ENCODE results near the gene CDH12. TPM values are rescaled to one million over a fixed set of nuclear protein-coding genes. Genes with fewer than 3 reads are reported as not detected.
"Not testable (repeated sequence)": the region's sequence is repeated elsewhere in the genome, so short reads cannot be mapped to it uniquely, and the experiment has no call there.

CDH12 gene
- total RNA-seq, 4 donors from 2014 or later: 0.38 to 2.8 (median 0.94) TPM

DNA sequence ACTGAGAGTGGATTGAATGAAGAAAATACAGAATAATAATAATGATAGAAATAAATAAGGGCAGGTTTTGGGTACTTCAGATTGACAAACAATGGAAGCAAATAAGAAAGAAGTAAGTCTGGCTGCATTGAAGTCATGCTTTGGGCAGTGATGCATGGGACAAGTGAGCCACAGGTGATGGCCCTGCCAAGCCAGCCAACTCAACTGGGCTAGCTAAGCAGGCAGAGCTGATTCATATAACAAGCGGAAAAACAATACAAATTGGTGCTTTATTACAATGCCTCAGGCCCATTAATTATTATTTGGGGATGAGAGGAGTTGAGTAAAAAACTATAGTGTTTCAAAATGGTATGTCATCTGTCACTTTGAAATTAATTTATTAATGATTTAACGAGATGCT lies 502.0 kb downstream of the CDH12 start:
- DNase-seq (ENCODE audit: low spot score in 2 of 2): no peak
- H3K27ac ChIP-seq: no peak overlapping the region
- no peak overlapping the region for H3K4me3 ChIP-seq
- no peaks in the 10 kb centered on the region for H3K9me3 ChIP-seq
- H3K4me1 ChIP-seq: no peaks in the 10 kb centered on the region
- WGBS: 88% methylated on average over 2 of the region's 2 CpGs
- TF ChIP-seq CTCF (IDR thresholded peaks at IDR 0.05) (no peak), POLR2A (IDR thresholded peaks at IDR 0.05) (no peak), POLR2AphosphoS5 (IDR thresholded peaks at IDR 0.05) (no peak), EP300 (IDR thresholded peaks at IDR 0.05) (no peak)
- no peaks in the 10 kb centered on the region for H3K36me3 ChIP-seq
- H3K27me3 ChIP-seq: no peaks in the 10 kb centered on the region

GRCh38 chr5:22348027-22348426 lies 505.1 kb downstream of the CDH12 start:
- no peaks in the 10 kb centered on the region for H3K9me3 ChIP-seq
- H3K27me3 ChIP-seq: no peaks in the 10 kb centered on the region
- 84% methylated on average over 6 of the region's 6 CpGs for WGBS
- DNase-seq (ENCODE audit: low spot score in 2 of 2): no peak
- no peaks in the 10 kb centered on the region for H3K36me3 ChIP-seq
- no peak for TF ChIP-seq CTCF (IDR thresholded peaks at IDR 0.05)
- TF ChIP-seq EP300 (IDR thresholded peaks at IDR 0.05): no peak
- no peak for TF ChIP-seq POLR2A (IDR thresholded peaks at IDR 0.05)
- no peak for TF ChIP-seq POLR2AphosphoS5 (IDR thresholded peaks at IDR 0.05)
- no peak overlapping the region for H3K4me3 ChIP-seq
- H3K4me1 ChIP-seq: no peaks in the 10 kb centered on the region
- no peak overlapping the region for H3K27ac ChIP-seq

DNA sequence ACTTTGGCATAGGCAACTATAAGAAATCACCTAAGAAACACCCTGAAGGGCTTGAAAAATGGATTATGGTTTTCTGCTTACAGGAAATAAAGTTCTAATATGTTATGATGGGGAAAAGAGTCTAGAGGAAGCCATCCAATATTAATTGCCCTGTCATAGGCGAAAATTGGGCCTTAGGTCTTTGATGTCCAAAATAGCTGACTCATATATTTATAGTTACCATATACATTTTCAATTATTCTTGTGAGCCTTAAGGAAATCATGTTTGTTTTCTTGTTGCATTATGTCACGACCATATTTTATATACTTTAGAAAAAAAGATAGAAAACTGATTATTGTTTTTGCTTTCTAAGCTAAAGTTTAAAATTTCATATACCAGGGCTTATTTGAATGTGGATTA lies 509.1 kb downstream of the CDH12 start:
- DNase-seq (ENCODE audit: low spot score in 2 of 2): no peak
- no peaks in the 10 kb centered on the region for H3K27me3 ChIP-seq
- 71% methylated on average over 2 of the region's 2 CpGs for WGBS
- H3K4me1 ChIP-seq: no peaks in the 10 kb centered on the region
- no peak overlapping the region for H3K27ac ChIP-seq
- no peaks in the 10 kb centered on the region for H3K9me3 ChIP-seq
- H3K4me3 ChIP-seq: no peak overlapping the region
- no peak for TF ChIP-seq POLR2A (IDR thresholded peaks at IDR 0.05)
- H3K36me3 ChIP-seq: no peaks in the 10 kb centered on the region

DNA sequence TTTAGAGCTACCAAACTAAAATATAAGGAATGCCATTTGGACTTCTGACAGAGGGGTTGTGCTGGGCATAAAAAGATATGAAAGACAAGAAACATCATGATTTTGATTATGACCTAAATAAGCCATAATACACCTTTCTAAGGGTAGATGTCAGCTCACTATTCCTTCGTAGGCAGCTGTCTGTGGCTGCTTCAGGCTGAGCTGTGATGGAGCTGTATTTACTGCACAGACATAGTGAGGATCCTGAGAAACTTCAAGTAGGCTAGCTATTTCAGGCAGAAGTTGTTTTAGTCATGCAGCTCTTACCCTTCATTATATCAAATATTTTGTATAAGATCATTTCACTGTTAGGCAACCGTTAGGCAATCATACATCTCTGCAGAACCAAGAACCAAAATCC lies 511.7 kb downstream of the CDH12 start:
- TF ChIP-seq EP300 (IDR thresholded peaks at IDR 0.05) (no peak), POLR2AphosphoS5 (IDR thresholded peaks at IDR 0.05) (no peak), CTCF (IDR thresholded peaks at IDR 0.05) (no peak), POLR2A (IDR thresholded peaks at IDR 0.05) (no peak)

DNA sequence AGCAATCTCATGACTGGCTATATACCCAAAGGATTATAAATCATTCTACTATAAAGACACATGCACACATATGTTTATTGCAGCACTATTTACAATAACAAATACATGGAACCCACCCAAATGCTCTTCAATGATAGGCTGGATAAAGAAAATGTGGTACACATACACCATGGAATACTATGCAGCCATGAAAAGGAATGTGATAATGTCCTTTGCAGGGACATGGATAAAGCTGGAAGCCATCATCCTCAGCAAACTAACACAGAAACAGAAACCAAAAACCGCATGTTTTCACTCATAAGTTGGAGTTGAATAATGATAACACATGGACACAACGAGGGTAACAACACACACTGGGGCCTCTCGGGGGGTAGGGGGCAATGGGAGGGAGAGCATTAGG lies 520.2 kb downstream of the CDH12 start:
- DNase-seq (ENCODE audit: low spot score in 2 of 2); H3K9me3 ChIP-seq; H3K4me3 ChIP-seq; H3K27me3 ChIP-seq; H3K4me1 ChIP-seq; H3K27ac ChIP-seq; H3K36me3 ChIP-seq: not testable (repeated sequence)
- 90% methylated on average over 3 of the region's 3 CpGs for WGBS

More for the DNA sequence above, 511.7 kb downstream of the CDH12 start:
- no peaks in the 10 kb centered on the region for H3K9me3 ChIP-seq
- no peak overlapping the region for H3K4me3 ChIP-seq
- H3K36me3 ChIP-seq: no peaks in the 10 kb centered on the region
- no peaks in the 10 kb centered on the region for H3K27me3 ChIP-seq
- WGBS: 74% methylated on average over 2 of the region's 2 CpGs
- no peak overlapping the region for H3K27ac ChIP-seq
- DNase-seq (ENCODE audit: low spot score in 2 of 2): no peak
- no peaks in the 10 kb centered on the region for H3K4me1 ChIP-seq

DNA sequence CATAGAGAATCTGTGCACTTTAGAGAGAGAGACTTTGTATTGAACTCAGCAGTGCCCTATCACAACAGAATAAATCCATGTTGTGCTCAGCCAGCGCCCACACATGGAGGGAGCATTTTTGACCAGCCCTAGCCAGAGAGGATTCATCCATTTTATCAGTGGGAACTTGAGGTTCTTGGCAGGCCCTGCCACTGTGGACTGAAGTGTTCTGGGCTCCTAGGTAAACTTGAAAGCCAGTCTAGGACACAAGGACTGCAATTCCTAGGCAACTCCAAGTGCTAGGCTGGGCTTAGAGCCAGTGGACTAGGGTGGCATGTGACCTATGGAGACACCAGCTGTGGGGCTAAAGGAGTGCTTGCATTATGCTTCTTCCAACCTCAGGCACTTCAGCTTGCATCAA lies 523.5 kb downstream of the CDH12 start:
- no peak overlapping the region for H3K4me3 ChIP-seq
- H3K27ac ChIP-seq: no peak overlapping the region
- no peaks in the 10 kb centered on the region for H3K9me3 ChIP-seq
- no peaks in the 10 kb centered on the region for H3K27me3 ChIP-seq
- TF ChIP-seq EP300 (IDR thresholded peaks at IDR 0.05) (no peak), CTCF (IDR thresholded peaks at IDR 0.05) (no peak), POLR2A (IDR thresholded peaks at IDR 0.05) (no peak)
- no peaks in the 10 kb centered on the region for H3K4me1 ChIP-seq
- no peak for DNase-seq (ENCODE audit: low spot score in 2 of 2)
- WGBS: 100% methylated on average over 1 of the region's 1 CpG
- no peaks in the 10 kb centered on the region for H3K36me3 ChIP-seq

All from suprapubic skin (tissue), 4 donors.